Neural cell (in vitro differentiated cells): Measurements from ENCODE around the gene P3H2.

Experiments used
- CTCF ChIP-seq: fragments of 450-650 bp; IDR thresholded peaks from 2 replicates; pipeline ENCODE4 v1.5.1; 2014; ENCODE audit warnings: antibody characterized with exemption, mild to moderate bottlenecking, moderate library complexity; ENCODE audit not compliant: poor library complexity, severe bottlenecking
- EZH2 ChIP-seq: fragments of 200-600, 300-800 bp; shearing (Covaris generic), sonication (generic); IDR thresholded peaks from 2 replicates; pipeline ENCODE4 v1.6.1; 2014; ENCODE audit warnings: antibody characterized with exemption, low read length, borderline replicate concordance, mild to moderate bottlenecking; ENCODE audit not compliant: insufficient read depth, poor library complexity, severe bottlenecking
- MXI1 ChIP-seq: fragments of 450-650 bp; conservative IDR thresholded peaks from 2 replicates; pipeline ENCODE4 v1.6.1; 2014; ENCODE audit warnings: antibody characterized with exemption, mild to moderate bottlenecking; ENCODE audit not compliant: poor library complexity, severe bottlenecking
- POLR2AphosphoS5 ChIP-seq: IDR thresholded peaks from 2 replicates; pipeline ENCODE4 v1.6.1; 2012
- RAD21 ChIP-seq: fragments of 450-650 bp; conservative IDR thresholded peaks from 2 replicates; pipeline ENCODE4 v1.6.1; 2014; ENCODE audit warnings: antibody characterized with exemption, mild to moderate bottlenecking, moderate library complexity
- TAF1 ChIP-seq: IDR thresholded peaks from 2 replicates; pipeline ENCODE4 v1.6.1; 2012; ENCODE audit warnings: low read depth

GRCh38 chr3:189967254-189967865 lies 153.3 kb downstream of the P3H2 start:
- TF ChIP-seq TAF1 (no peak), EZH2 (no peak), CTCF (peak; percentile 85), RAD21 (peak; percentile 91), POLR2AphosphoS5 (no peak), MXI1 (no peak)
